Suprapubic skin (tissue), 4 donors: ENCODE data around the gene NABP2. TPM values are rescaled to one million over a fixed set of nuclear protein-coding genes. Genes with fewer than 3 reads are reported as not detected.

ENCODE experiments used
- DNase-seq, 2 donors: peaks; one replicate each; pipeline ENCODE4 v3.0.0-alpha.2; 2019; ENCODE audit warnings: low spot score in 2 of 2
- H3K27ac ChIP-seq: fragments of 200-600 bp; sonication (generic); one replicate; pipeline ENCODE4 v1.5.1; 2019
- H3K27me3 ChIP-seq: fragments of 200-600 bp; sonication (generic); one replicate; pipeline ENCODE4 v1.5.1; 2019
- H3K36me3 ChIP-seq: fragments of 200-600 bp; sonication (generic); one replicate; pipeline ENCODE4 v1.5.1; 2019
- H3K4me1 ChIP-seq: fragments of 200-600 bp; sonication (generic); one replicate; pipeline ENCODE4 v1.5.1; 2019
- H3K4me3 ChIP-seq: fragments of 200-600 bp; sonication (generic); one replicate; pipeline ENCODE4 v1.5.1; 2019; ENCODE audit warnings: mild to moderate bottlenecking
- H3K9me3 ChIP-seq: fragments of 200-600 bp; sonication (generic); one replicate; pipeline ENCODE4 v1.5.1; 2019
- EP300 ChIP-seq: sonication (generic); formaldehyde crosslinking; IDR thresholded peaks from one replicate; pipeline ENCODE4 v1.6.1; 2017; ENCODE audit warnings: antibody characterized with exemption
- POLR2A ChIP-seq, 2 donors: fragments of 450-650 bp; IDR thresholded peaks; one replicate each; pipeline ENCODE4 v1.6.1; 2017; ENCODE audit warnings: antibody characterized with exemption in 2 of 2, mild to moderate bottlenecking in 2 of 2, moderate library complexity in 2 of 2
- POLR2AphosphoS5 ChIP-seq, 3 donors: sonication (generic); formaldehyde crosslinking; IDR thresholded peaks; one replicate each; pipeline ENCODE4 v1.6.1; 2017; ENCODE audit warnings: antibody characterized with exemption in 3 of 3
- WGBS: methylation state at CpG from one replicate; pipeline ENCODE4 v1.1.5; 2018; 5-methylcytosine and 5-hydroxymethylcytosine counted together
- total RNA-seq, 4 donors: library from RNA; depleted of rRNA; stranded (reverse); fragments of >200 nt; gene quantifications; one replicate each; pipeline ENCODE4 v1.1.0, GENCODE V29; 2016
- TF ChIP-seq, protein P1 (sequence below), 2 donors: fragments of 200-600 bp in 1 of 2; fragments of 450-650 bp in 1 of 2; sonication (generic) in 1 of 2; IDR thresholded peaks; one replicate each; pipeline ENCODE4 v1.5.1; 2016 to 2019; ENCODE audit warnings: antibody characterized with exemption in 2 of 2, mild to moderate bottlenecking in 1 of 2, moderate library complexity in 1 of 2

The NABP2 gene
- total RNA-seq, 4 donors from 2014 or later: 13.3 to 23.7 (median 20.1) TPM

DNA sequence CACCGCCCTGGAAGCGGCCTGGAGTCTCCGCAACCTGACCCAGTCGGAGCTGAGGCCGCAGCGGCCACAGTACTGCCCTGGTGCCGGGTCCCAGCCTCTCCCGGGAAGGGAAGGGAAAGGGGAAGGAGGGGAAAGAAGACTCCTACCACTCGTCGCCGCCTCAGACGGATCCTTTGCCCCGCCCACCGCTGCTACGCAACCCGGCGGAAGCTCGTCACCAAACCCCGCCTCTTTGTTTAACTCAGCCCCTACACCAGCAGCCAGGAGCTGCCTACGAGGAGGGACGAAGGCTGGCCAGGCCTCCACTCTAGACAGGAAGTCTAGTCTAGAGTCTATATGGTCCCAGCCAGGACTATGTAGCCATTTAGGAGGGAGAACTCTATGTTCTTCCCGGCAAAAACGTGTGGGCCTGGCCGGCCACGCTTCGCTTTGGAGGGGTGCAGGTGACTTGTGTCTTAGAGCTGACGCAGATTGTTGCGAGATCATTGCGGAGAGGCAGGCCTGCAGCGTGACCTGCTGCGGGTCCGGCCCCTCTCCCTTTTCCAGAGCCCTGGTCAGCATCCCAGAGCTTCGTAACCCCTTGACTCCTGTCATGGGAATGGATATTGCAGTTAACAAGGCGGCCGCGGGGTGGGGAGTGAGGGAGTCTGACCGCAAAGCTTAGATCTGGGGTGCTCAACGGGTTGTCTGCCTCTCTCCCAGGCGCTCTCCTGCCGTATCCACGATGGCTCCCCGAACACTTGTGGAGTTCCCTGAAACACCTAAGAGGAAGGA lies 2.2 kb upstream of the NABP2 start, which contains the start of gene RNF41:
Gene RNF41, minus strand, starts transcription at position 166 of the 774 bp plus-strand sequence. CDS start 7,875 bp downstream, outside the sequence.
- Histone ChIP-seq H3K9me3 (no peaks in the 10 kb centered on the region), H3K36me3 (no peaks in the 10 kb centered on the region), H3K27ac (peak within 1 kb of the TSS; percentile 97), H3K27me3 (no peaks in the 10 kb centered on the region), H3K4me1 (peaks cover 42% of the 10 kb centered on the region), H3K4me3 (peak within 1 kb of the TSS; percentile 85)
- WGBS: 1% methylated on average over 39 of the region's 42 CpGs
- DNase-seq: peak; percentile 97 to 98
- TF ChIP-seq POLR2A (IDR thresholded peaks at IDR 0.05) (peak; percentile 83 to 91), EP300 (peak; percentile 59), POLR2AphosphoS5 (IDR thresholded peaks at IDR 0.05) (peak; percentile 6 to 93 (median 88))
- TF ChIP-seq, protein P1, sequence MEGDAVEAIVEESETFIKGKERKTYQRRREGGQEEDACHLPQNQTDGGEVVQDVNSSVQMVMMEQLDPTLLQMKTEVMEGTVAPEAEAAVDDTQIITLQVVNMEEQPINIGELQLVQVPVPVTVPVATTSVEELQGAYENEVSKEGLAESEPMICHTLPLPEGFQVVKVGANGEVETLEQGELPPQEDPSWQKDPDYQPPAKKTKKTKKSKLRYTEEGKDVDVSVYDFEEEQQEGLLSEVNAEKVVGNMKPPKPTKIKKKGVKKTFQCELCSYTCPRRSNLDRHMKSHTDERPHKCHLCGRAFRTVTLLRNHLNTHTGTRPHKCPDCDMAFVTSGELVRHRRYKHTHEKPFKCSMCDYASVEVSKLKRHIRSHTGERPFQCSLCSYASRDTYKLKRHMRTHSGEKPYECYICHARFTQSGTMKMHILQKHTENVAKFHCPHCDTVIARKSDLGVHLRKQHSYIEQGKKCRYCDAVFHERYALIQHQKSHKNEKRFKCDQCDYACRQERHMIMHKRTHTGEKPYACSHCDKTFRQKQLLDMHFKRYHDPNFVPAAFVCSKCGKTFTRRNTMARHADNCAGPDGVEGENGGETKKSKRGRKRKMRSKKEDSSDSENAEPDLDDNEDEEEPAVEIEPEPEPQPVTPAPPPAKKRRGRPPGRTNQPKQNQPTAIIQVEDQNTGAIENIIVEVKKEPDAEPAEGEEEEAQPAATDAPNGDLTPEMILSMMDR (IDR thresholded peaks at IDR 0.05): peak in 1 of 2 donors; percentile 17

DNA sequence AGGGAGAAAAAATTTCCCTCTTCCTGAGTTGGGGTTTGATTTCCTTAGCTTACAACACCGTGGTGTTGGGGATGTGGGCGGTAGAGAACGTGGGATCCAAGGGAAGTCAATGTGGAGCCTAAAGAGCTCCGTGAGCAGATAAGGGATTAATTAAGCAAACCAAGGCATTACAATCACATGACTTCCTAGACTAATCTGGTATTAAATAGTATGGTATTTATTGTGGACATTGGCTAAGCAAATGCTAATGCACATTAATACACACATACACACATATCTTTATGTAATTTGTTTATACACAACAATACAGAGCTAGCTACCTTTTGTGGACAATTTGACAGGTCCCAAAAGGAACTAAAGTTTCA lies 1.6 kb upstream of the NABP2 start:
- H3K4me3 ChIP-seq: peak overlapping the region; percentile 85

DNA sequence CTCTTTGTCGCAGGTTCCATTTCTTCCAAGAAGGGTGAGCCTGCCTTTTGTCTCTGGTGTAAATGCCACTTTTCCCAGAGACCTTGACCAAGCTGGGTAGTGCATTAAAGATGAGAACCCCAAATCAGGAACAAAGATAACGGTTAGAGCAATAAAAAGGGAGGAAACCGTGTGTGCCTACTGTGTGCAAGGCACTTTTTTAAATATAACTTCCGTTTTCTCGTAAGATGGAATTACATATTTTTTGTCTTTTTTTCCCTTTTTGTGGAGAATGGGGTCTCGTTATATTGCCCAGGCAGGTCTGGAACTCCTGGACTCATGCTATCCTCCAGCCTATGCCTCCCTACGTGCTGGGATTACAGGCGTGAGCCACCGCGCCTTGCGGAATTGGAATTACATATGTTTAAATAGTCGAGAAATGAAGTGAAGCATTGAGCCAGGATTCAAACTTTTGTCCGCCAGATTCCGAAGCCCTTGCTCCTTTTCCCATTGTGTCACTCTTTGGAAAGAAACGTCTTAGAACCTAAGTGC lies 506 bp upstream of the NABP2 start:
- Histone ChIP-seq H3K27ac (peak overlapping the region; percentile 83), H3K36me3 (peaks cover 13% of the 10 kb centered on the region), H3K9me3 (no peaks in the 10 kb centered on the region), H3K27me3 (no peaks in the 10 kb centered on the region), H3K4me1 (peaks cover 42% of the 10 kb centered on the region), H3K4me3 (peak overlapping the region; percentile 75)
- WGBS: 23% methylated on average over 15 of the region's 15 CpGs
- DNase-seq: no peak
- TF ChIP-seq, protein P1 (IDR thresholded peaks at IDR 0.05): no peak
- TF ChIP-seq POLR2A (IDR thresholded peaks at IDR 0.05) (no peak), POLR2AphosphoS5 (IDR thresholded peaks at IDR 0.05) (no peak), EP300 (no peak)

More for the DNA sequence above, 1.6 kb upstream of the NABP2 start:
- TF ChIP-seq, protein P1 (IDR thresholded peaks at IDR 0.05): no peak
- TF ChIP-seq POLR2AphosphoS5 (IDR thresholded peaks at IDR 0.05): no peak
- no peak for TF ChIP-seq POLR2A (IDR thresholded peaks at IDR 0.05)
- no peak for TF ChIP-seq EP300
- Histone ChIP-seq H3K9me3 (no peaks in the 10 kb centered on the region), H3K36me3 (peaks cover 4% of the 10 kb centered on the region), H3K27ac (peak overlapping the region; percentile 97), H3K4me1 (peaks cover 42% of the 10 kb centered on the region), H3K27me3 (no peaks in the 10 kb centered on the region)
- no peak for DNase-seq
- WGBS: 9% methylated on average over 4 of the region's 4 CpGs

DNA sequence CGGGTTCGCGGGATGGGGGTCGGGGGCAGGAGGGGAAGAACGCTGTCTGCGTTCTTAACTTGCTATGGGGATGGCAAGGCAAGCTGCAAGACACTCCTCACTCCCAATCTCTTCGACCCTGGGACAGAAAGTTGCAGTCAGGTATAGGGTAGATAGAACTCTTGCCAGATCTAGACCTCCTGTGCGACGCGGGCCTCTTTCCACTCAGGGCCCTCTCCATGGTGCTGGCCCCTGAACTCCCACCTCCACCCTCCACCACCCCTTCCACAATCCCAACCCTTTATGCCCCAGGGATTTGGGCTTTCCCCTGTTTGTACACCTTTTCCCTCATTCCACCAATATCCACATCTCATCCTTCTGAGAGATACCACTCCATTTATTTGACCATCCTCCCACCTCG lies 812 bp downstream of the NABP2 start:
- Histone ChIP-seq H3K4me3 (peak overlapping the region; percentile 75), H3K27ac (no peak overlapping the region), H3K9me3 (no peaks in the 10 kb centered on the region), H3K36me3 (peaks cover 21% of the 10 kb centered on the region), H3K4me1 (peaks cover 37% of the 10 kb centered on the region), H3K27me3 (no peaks in the 10 kb centered on the region)
- DNase-seq: no peak
- 64% methylated on average over 11 of the region's 11 CpGs for WGBS
- TF ChIP-seq EP300: no peak

DNA sequence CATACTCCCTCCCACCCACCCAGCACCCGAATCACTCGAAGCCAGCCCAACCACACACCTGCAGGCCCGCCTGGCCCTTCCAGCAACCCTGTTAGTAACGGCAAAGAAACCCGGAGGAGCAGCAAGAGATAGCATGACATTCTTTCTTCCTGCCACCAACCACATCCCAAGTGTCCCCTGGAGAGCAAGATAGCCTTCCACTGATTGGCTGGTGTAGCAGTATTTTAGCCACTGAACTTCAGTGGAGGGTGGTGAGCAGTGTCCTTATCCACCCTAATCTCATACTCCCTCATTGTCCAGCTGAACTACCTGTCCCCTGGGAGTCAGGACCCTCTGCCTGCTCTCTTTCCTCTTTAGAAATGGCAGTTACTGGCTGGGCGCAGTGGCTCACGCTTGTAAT lies 4.9 kb downstream of the NABP2 start:
- no peak for DNase-seq
- no peak overlapping the region for H3K4me3 ChIP-seq
- peaks cover 21% of the 10 kb centered on the region for H3K36me3 ChIP-seq
- TF ChIP-seq, protein P1 (IDR thresholded peaks at IDR 0.05): no peak
- TF ChIP-seq EP300 (no peak), POLR2AphosphoS5 (IDR thresholded peaks at IDR 0.05) (no peak), POLR2A (IDR thresholded peaks at IDR 0.05) (no peak)
- 88% methylated on average over 7 of the region's 7 CpGs for WGBS
- H3K4me1 ChIP-seq: peaks cover 9% of the 10 kb centered on the region
- no peaks in the 10 kb centered on the region for H3K27me3 ChIP-seq
- no peak overlapping the region for H3K27ac ChIP-seq
- no peaks in the 10 kb centered on the region for H3K9me3 ChIP-seq
